Fibroblast of the aortic adventitia (primary cell): ENCODE results near the gene PSKH1. TPM values are rescaled to one million over a fixed set of nuclear protein-coding genes. Genes with fewer than 3 reads are reported as not detected.
A peak's percentile ranks its signal among the peaks of the same experiment; 100 is the strongest.

ENCODE experiments used
- DNase-seq: peaks from one replicate; pipeline ENCODE4 v3.0.0-alpha.2; 2010; ENCODE audit warnings: low read depth
- H3K4me3 ChIP-seq: 2 replicates; pipeline ENCODE4 v1.5.1; 2011; ENCODE audit warnings: low read depth, mild to moderate bottlenecking, control low read depth, low read length, moderate library complexity
- CTCF ChIP-seq: IDR thresholded peaks from 2 replicates; pipeline ENCODE4 v1.5.1; 2011; ENCODE audit warnings: mild to moderate bottlenecking, low read length, control low read depth, inconsistent platforms; ENCODE audit not compliant: insufficient read depth
- total RNA-seq: library from RNA; depleted of rRNA; stranded (reverse); fragments of >200 nt; gene quantifications from 2 replicates; pipeline ENCODE4 v1.2.3, GENCODE V29; 2012; ENCODE audit warnings: low replicate concordance

The PSKH1 gene
- total RNA-seq, 1 donor = 19.8 TPM

- TF ChIP-seq CTCF = no peak
- DNase-seq = no peak
- H3K4me3 ChIP-seq = no peak overlapping the region
These were observed 68.5 kb downstream of the PSKH1 start for GRCh38 chr16:67961551-67961957.

DNA sequence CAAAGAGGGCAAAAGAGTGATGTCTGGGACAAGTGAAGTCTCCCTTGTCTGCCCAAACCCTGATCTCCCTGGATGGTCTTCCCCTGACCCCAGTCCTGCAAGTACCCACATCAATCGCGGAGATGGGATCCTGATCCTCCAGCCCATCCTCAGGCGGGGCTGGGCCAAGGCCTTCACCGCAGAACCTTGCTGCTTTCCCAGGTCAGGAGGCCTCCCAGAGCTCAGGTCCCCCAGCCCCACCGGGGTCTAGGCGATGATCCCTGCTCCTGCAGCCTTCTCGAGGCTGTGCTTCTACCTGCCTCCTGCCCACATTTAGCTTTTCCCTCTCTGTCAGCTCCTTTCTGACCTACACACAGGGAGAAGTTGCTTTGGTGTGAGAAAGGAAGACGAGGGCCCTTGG is 69.1 kb downstream of the PSKH1 start:
- DNase-seq = no peak
- H3K4me3 ChIP-seq = no peak overlapping the region
- no peak for TF ChIP-seq CTCF

- DNase-seq = no peak
- no peak overlapping the region for H3K4me3 ChIP-seq
- no peak for TF ChIP-seq CTCF
These were observed 70.2 kb downstream of the PSKH1 start for GRCh38 chr16:67963292-67963661.

- TF ChIP-seq CTCF = no peak
- DNase-seq = no peak
These were observed 70.7 kb downstream of the PSKH1 start for GRCh38 chr16:67963662-67964321.

GRCh38 chr16:67964477-67965131 is 71.5 kb downstream of the PSKH1 start:
- H3K4me3 ChIP-seq = peak overlapping the region; percentile 3
- DNase-seq = no peak
- TF ChIP-seq CTCF = no peak

More at GRCh38 chr16:67963662-67964321, 70.7 kb downstream of the PSKH1 start:
- H3K4me3 ChIP-seq = no peak overlapping the region

DNA sequence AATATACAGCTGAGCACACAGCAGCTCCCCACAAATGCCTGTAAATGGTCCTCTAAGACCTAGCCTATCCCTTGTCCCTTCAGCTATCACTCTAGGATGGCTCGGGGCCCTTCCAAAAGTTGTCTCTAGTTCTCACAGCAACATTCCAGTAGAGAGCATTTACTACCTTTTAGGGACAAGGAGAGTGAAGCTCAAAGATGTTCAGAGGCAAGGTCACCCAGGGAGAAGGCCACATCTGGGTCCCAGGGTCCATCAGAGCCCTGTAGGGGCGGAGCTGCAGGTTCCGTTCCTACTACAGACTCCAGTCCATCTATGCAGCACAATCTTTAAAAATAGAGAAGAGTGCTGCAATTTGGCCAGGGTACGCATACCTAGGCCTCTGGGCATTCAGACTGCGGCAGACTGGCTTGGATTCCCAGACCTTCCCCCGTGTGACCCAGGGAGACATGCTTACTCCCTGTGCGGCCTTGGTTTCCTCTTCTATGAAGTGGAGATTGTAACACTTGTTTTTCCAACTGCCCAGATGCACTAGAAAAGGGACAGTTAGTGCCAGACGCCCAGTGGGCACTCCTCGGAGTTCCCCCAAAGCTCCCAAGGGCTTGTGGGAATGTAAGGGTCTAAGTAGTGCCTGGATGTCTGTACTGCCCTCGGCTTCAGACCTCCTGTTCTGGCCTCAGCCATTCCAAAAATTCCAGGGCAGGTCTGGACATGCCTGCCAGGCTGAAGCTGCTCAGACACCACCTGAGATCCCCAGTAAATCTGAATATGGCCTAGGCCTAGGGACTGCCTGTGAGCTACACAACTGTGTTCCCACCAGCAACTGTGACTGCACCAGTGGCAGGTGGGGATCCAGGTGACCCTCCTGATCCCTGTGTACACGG is 72.9 kb downstream of the PSKH1 start:
- peak; percentile 43 for DNase-seq
- peak overlapping the region; percentile 89 for H3K4me3 ChIP-seq
- TF ChIP-seq CTCF = no peak
